ENCODE results near the gene UQCC2.

DNA sequence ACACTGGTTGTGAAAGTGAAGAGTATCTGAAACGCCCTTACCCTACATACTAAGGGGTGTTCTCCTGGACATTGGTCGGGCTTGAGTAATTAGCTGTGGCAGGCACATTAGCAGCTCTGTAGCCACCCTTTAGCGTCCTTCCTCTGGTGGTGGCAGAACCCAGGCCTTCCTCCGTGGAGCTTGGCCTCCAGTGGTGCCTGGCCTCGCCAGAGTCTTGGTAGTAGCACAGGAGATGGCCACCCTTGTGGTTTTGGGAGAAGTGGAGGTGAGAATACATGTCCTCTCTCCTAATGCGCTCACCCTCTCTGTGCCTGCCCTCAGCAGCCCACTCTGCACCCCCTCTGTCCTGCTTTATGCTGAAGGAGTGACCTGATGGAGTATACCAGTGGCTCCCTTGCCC, 17.6 kb upstream of the UQCC2 start:
- TF ChIP-seq, protein P1, sequence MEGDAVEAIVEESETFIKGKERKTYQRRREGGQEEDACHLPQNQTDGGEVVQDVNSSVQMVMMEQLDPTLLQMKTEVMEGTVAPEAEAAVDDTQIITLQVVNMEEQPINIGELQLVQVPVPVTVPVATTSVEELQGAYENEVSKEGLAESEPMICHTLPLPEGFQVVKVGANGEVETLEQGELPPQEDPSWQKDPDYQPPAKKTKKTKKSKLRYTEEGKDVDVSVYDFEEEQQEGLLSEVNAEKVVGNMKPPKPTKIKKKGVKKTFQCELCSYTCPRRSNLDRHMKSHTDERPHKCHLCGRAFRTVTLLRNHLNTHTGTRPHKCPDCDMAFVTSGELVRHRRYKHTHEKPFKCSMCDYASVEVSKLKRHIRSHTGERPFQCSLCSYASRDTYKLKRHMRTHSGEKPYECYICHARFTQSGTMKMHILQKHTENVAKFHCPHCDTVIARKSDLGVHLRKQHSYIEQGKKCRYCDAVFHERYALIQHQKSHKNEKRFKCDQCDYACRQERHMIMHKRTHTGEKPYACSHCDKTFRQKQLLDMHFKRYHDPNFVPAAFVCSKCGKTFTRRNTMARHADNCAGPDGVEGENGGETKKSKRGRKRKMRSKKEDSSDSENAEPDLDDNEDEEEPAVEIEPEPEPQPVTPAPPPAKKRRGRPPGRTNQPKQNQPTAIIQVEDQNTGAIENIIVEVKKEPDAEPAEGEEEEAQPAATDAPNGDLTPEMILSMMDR (conservative IDR thresholded peaks at IDR 0.05 in 1 of 2, IDR thresholded peaks at IDR 0.05 in 1 of 2; ENCODE audit: extremely low read depth in 1 of 2, insufficient read depth in 1 of 2, low read depth in 1 of 2, low read length in 2 of 2): no peak
- TF ChIP-seq EZH2 (IDR thresholded peaks at IDR 0.05; ENCODE audit: borderline replicate concordance, low read length): no peak

Data from mammary epithelial cell (primary cell).